ENCODE measurements around the gene CIAPIN1. TPM values are rescaled to one million over a fixed set of nuclear protein-coding genes. Genes with fewer than 3 reads are reported as not detected.
"Not testable (repeated sequence)": the region's sequence is repeated elsewhere in the genome, so short reads cannot be mapped to it uniquely, and the experiment has no call there.

CIAPIN1 gene
- polyA plus RNA-seq, 1 donor = 52.8 TPM

DNA sequence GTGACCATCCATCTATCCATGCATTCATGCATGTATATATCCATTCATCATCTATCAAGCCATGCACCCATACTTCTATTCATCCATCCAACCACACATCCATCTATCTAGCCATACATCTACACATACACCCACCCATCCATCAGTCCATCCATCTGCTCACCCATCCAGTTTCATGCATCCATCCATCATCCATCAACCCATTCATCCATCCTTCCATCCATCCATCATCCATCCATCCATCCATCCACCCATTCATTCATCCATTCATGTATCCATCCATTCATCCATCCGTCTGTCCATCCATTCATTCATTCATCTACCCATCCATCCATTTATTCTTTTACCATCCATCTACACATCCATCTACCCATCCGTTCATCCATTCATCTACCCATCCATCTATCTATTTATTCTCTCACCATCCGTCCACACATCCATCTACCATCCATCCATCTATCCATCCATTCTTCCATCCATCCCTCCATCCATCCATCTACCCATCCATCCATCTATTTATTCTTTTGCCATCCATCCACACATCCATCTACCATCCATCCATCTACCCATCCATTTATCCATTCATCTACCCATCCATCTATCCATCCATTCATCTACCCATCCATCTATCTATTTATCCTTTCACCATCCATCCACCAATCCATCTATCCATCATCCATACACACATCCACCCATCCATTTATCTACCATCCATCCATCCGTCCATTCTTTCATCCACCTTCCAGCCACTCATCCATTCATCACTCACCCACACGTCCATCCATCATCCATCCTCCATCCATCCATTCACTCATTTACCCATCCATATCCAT is 39.4 kb downstream of the CIAPIN1 start:
- Histone ChIP-seq H3K4me3 (ENCODE audit: low read length) (no peak overlapping the region), H3K4me1 (ENCODE audit: control insufficient read depth, insufficient read depth, low read length) (no peaks in the 10 kb centered on the region), H3K9me3 (ENCODE audit: control insufficient read depth, low read depth, low read length) (no peaks in the 10 kb centered on the region), H3K27ac (ENCODE audit: low read length) (no peak overlapping the region), H3K27me3 (ENCODE audit: control insufficient read depth, insufficient read depth, low read length) (no peaks in the 10 kb centered on the region), H3K36me3 (ENCODE audit: control insufficient read depth, insufficient read depth, low read length) (no peaks in the 10 kb centered on the region)
- WGBS (ENCODE audit: insufficient coverage, low lambda C conversion rate) = 87% methylated on average over 5 of the region's 5 CpGs
- no peak for DNase-seq

DNA sequence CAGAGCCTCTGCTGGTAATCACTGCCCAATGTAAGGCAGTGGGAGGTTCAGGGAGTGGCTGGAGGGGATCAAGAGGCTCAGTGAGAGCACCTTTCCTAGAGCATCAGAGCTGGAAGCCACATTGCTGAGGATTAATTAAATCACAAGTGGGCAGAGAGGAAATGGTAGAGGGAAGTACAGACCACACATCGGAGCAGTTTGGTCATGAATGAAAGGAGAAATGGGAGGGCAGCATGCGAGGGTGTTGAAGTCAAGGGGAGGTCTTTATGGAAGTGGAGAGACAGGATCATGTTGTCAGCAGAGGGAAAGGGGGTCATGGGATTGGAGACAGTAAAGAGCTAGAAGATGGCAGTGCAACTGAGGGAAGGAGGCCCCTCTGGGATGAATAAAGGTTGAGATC is 40.3 kb downstream of the CIAPIN1 start:
- Histone ChIP-seq H3K36me3 (ENCODE audit: control insufficient read depth, insufficient read depth, low read length) (no peaks in the 10 kb centered on the region), H3K27me3 (ENCODE audit: control insufficient read depth, insufficient read depth, low read length) (no peaks in the 10 kb centered on the region), H3K4me1 (ENCODE audit: control insufficient read depth, insufficient read depth, low read length) (no peaks in the 10 kb centered on the region), H3K4me3 (ENCODE audit: low read length) (no peak overlapping the region), H3K9me3 (ENCODE audit: control insufficient read depth, low read depth, low read length) (no peaks in the 10 kb centered on the region), H3K27ac (ENCODE audit: low read length) (no peak overlapping the region)
- 100% methylated on average over 1 of the region's 2 CpGs for WGBS (ENCODE audit: insufficient coverage, low lambda C conversion rate)
- DNase-seq = no peak

DNA sequence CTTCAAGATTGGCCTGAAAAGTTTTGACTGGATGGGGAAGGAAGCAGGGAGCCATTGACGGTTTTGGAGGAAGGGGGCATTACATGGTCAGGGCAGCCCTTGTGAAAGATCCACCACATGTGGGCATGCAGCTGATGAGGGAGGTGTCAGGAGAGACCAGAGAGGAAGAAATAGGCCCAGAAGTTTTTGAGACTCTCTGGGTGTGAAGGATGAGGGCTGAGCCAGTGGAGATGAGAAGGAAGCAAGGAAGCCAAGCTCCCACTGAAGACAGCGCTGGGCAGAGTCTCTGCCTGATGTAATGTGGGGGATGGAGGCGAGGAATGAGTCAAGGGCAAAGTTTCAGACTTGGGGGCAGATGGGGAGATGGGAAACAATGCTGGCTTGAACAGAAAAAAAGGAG is 42.1 kb downstream of the CIAPIN1 start:
- no peaks in the 10 kb centered on the region for H3K4me1 ChIP-seq (ENCODE audit: control insufficient read depth, insufficient read depth, low read length)
- H3K4me3 ChIP-seq (ENCODE audit: low read length) = no peak overlapping the region
- WGBS (ENCODE audit: insufficient coverage, low lambda C conversion rate) = no CpG with 5 or more reads among the region's 3 CpGs
- H3K27me3 ChIP-seq (ENCODE audit: control insufficient read depth, insufficient read depth, low read length) = no peaks in the 10 kb centered on the region
- no peak overlapping the region for H3K27ac ChIP-seq (ENCODE audit: low read length)
- no peaks in the 10 kb centered on the region for H3K36me3 ChIP-seq (ENCODE audit: control insufficient read depth, insufficient read depth, low read length)
- DNase-seq = peak in 1 of 2 donors; percentile 73
- no peaks in the 10 kb centered on the region for H3K9me3 ChIP-seq (ENCODE audit: control insufficient read depth, low read depth, low read length)

- no peaks in the 10 kb centered on the region for H3K9me3 ChIP-seq (ENCODE audit: control insufficient read depth, low read depth, low read length)
- no peaks in the 10 kb centered on the region for H3K27me3 ChIP-seq (ENCODE audit: control insufficient read depth, insufficient read depth, low read length)
- H3K4me3 ChIP-seq (ENCODE audit: low read length) = no peak within 1 kb of the TSS
- no peak within 1 kb of the TSS for H3K27ac ChIP-seq (ENCODE audit: low read length)
- H3K4me1 ChIP-seq (ENCODE audit: control insufficient read depth, insufficient read depth, low read length) = no peaks in the 10 kb centered on the region
- DNase-seq = no peak
- no peaks in the 10 kb centered on the region for H3K36me3 ChIP-seq (ENCODE audit: control insufficient read depth, insufficient read depth, low read length)
- no CpG with 5 or more reads among the region's 17 CpGs for WGBS (ENCODE audit: insufficient coverage, low lambda C conversion rate)
Measured at GRCh38 chr16:57403965-57404817, 43.0 kb downstream of the CIAPIN1 start, which contains the start of gene CCL17. TSS of gene CCL17 (plus strand) at chr16:57404767. CDS start at chr16:57413933, 9,166 bp downstream.

DNA sequence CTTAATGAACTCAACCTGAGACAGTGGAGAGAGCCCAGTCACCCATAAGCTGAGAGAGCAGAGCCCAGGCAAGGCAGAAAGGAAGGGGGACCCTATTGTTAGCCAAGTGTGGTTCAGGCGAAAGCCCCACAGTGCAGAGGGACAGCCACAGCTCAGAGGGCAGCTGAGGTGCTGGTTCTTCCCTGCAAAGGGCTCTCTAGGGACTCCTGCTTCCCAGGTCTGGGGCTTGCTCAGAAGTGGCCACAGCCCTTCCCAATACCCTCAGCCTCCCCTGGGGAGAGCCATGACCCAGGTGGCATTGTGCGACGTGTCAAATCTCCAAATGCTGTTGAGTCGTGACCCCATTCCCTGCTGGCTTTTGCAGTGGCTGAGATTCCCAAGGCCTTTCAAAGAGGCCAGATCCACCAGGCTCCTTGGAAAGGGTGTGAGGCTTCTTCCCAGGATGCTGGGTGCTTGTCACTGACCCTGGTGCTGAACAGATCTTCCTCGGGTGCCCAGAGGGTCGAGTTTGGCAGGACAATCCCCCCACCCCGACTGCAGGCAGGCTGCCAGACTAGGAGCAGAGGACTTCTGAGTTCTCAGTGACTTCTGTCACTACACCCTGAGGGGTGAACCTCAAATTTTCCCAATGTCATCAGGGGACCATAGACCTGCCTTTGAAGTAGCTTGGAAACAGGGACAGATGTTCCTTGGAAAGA is 45.1 kb downstream of the CIAPIN1 start:
- H3K27me3 ChIP-seq (ENCODE audit: control insufficient read depth, insufficient read depth, low read length) = no peaks in the 10 kb centered on the region
- WGBS (ENCODE audit: insufficient coverage, low lambda C conversion rate) = no CpG with 5 or more reads among the region's 7 CpGs
- no peak for DNase-seq
- no peaks in the 10 kb centered on the region for H3K36me3 ChIP-seq (ENCODE audit: control insufficient read depth, insufficient read depth, low read length)
- H3K27ac ChIP-seq (ENCODE audit: low read length) = no peak overlapping the region
- no peaks in the 10 kb centered on the region for H3K4me1 ChIP-seq (ENCODE audit: control insufficient read depth, insufficient read depth, low read length)
- no peak overlapping the region for H3K4me3 ChIP-seq (ENCODE audit: low read length)
- H3K9me3 ChIP-seq (ENCODE audit: control insufficient read depth, low read depth, low read length) = no peaks in the 10 kb centered on the region

- not testable (repeated sequence) for H3K4me1 ChIP-seq (ENCODE audit: control insufficient read depth, insufficient read depth, low read length); DNase-seq; H3K9me3 ChIP-seq (ENCODE audit: control insufficient read depth, low read depth, low read length); H3K27ac ChIP-seq (ENCODE audit: low read length); H3K36me3 ChIP-seq (ENCODE audit: control insufficient read depth, insufficient read depth, low read length); H3K27me3 ChIP-seq (ENCODE audit: control insufficient read depth, insufficient read depth, low read length); H3K4me3 ChIP-seq (ENCODE audit: low read length)
- no CpG with 5 or more reads among the region's 4 CpGs for WGBS (ENCODE audit: insufficient coverage, low lambda C conversion rate)
Measured at GRCh38 chr16:57397493-57397892, 49.7 kb downstream of the CIAPIN1 start.

- Histone ChIP-seq H3K4me3 (ENCODE audit: low read length) (no peak overlapping the region), H3K36me3 (ENCODE audit: control insufficient read depth, insufficient read depth, low read length) (no peaks in the 10 kb centered on the region), H3K27ac (ENCODE audit: low read length) (no peak overlapping the region), H3K27me3 (ENCODE audit: control insufficient read depth, insufficient read depth, low read length) (no peaks in the 10 kb centered on the region), H3K9me3 (ENCODE audit: control insufficient read depth, low read depth, low read length) (peaks cover 2% of the 10 kb centered on the region), H3K4me1 (ENCODE audit: control insufficient read depth, insufficient read depth, low read length) (peaks cover 5% of the 10 kb centered on the region)
- 100% methylated on average over 2 of the region's 4 CpGs for WGBS (ENCODE audit: insufficient coverage, low lambda C conversion rate)
- DNase-seq = no peak
Measured at GRCh38 chr16:57396786-57397185, 50.4 kb downstream of the CIAPIN1 start.

GRCh38 chr16:57395026-57395425 is 52.2 kb downstream of the CIAPIN1 start:
- WGBS (ENCODE audit: insufficient coverage, low lambda C conversion rate) = no CpG with 5 or more reads among the region's 5 CpGs
- H3K27me3 ChIP-seq (ENCODE audit: control insufficient read depth, insufficient read depth, low read length) = no peaks in the 10 kb centered on the region
- H3K27ac ChIP-seq (ENCODE audit: low read length) = no peak overlapping the region
- no peaks in the 10 kb centered on the region for H3K36me3 ChIP-seq (ENCODE audit: control insufficient read depth, insufficient read depth, low read length)
- no peak overlapping the region for H3K4me3 ChIP-seq (ENCODE audit: low read length)
- H3K4me1 ChIP-seq (ENCODE audit: control insufficient read depth, insufficient read depth, low read length) = peaks cover 8% of the 10 kb centered on the region
- DNase-seq = no peak
- peaks cover 2% of the 10 kb centered on the region for H3K9me3 ChIP-seq (ENCODE audit: control insufficient read depth, low read depth, low read length)

DNA sequence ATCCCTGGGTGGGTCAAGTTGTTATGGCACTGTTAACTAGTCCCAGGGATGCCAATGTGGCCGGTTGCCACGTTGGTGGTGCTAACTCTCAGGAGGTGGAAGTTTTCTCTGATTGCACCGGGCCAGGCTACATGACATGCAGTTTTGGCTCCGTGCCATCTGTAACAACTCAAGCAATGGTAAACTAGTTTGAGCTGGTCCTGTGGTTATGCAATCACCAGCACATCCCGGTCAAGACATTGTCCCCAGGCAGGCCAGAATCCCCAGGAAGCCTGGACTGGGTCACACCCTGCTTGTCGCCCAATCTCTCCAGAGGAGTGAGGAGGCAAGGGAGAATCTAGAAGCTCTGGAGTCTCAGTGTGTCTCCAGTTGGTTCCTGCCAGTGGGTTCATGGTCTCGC is 52.7 kb downstream of the CIAPIN1 start:
- no CpG with 5 or more reads among the region's 7 CpGs for WGBS (ENCODE audit: insufficient coverage, low lambda C conversion rate)
- DNase-seq = peak; percentile 84 to 91

GRCh38 chr16:57392694-57393093 is 54.5 kb downstream of the CIAPIN1 start:
- Histone ChIP-seq H3K4me1 (ENCODE audit: control insufficient read depth, insufficient read depth, low read length) (peaks cover 18% of the 10 kb centered on the region), H3K36me3 (ENCODE audit: control insufficient read depth, insufficient read depth, low read length) (no peaks in the 10 kb centered on the region), H3K4me3 (ENCODE audit: low read length) (no peak overlapping the region), H3K27ac (ENCODE audit: low read length) (no peak overlapping the region), H3K9me3 (ENCODE audit: control insufficient read depth, low read depth, low read length) (peaks cover 2% of the 10 kb centered on the region), H3K27me3 (ENCODE audit: control insufficient read depth, insufficient read depth, low read length) (no peaks in the 10 kb centered on the region)
- peak in 1 of 2 donors; percentile 39 for DNase-seq
- no CpG with 5 or more reads among the region's 1 CpG for WGBS (ENCODE audit: insufficient coverage, low lambda C conversion rate)

More for the DNA sequence above, 52.7 kb downstream of the CIAPIN1 start:
- Histone ChIP-seq H3K27ac (ENCODE audit: low read length) (peak overlapping the region; percentile 45), H3K27me3 (ENCODE audit: control insufficient read depth, insufficient read depth, low read length) (no peaks in the 10 kb centered on the region), H3K4me1 (ENCODE audit: control insufficient read depth, insufficient read depth, low read length) (peaks cover 8% of the 10 kb centered on the region), H3K9me3 (ENCODE audit: control insufficient read depth, low read depth, low read length) (peaks cover 2% of the 10 kb centered on the region), H3K36me3 (ENCODE audit: control insufficient read depth, insufficient read depth, low read length) (no peaks in the 10 kb centered on the region), H3K4me3 (ENCODE audit: low read length) (no peak overlapping the region)

Data from large intestine (tissue), 3 donors.